Measurements from ENCODE around the gene SNRPE. TPM values are rescaled to one million over a fixed set of nuclear protein-coding genes. Genes with fewer than 3 reads are reported as not detected.
"Not testable (repeated sequence)": the region's sequence is repeated elsewhere in the genome, so short reads cannot be mapped to it uniquely, and the experiment has no call there.

Gene SNRPE
- total RNA-seq, 1 donor from 2014 or later: 250 TPM

DNA sequence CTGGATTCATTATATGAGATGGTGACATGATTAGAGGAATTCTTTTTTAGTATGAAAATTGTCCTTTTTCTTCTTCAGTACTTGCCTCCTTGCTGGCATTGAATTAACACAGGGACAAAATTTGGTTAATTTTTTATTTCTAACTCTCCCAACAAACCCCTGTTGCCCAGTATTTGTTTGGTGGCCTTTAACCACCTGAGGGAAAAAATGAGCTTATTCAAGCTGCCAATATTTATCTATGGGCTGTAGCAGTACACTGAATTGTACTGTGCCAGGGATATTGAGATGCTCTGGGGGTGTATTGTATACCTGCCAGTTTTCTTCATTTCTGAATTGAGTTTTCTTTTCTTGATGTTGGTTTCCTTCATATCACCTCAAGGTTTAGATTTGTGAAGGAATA lies 8.3 kb upstream of the SNRPE start:
- H3K4me3 Mint-ChIP-seq; intact Hi-C loops (cut with micrococcal nuclease); DNase-seq (ENCODE audit: low spot score); H3K4me1 Mint-ChIP-seq (ENCODE audit: low read depth); H3K27me3 Mint-ChIP-seq (ENCODE audit: insufficient read depth); H3K9me3 Mint-ChIP-seq; H3K27ac Mint-ChIP-seq: not testable (repeated sequence)
- H3K36me3 Mint-ChIP-seq (ENCODE audit: low read depth): peaks cover 21% of the 10 kb centered on the region

DNA sequence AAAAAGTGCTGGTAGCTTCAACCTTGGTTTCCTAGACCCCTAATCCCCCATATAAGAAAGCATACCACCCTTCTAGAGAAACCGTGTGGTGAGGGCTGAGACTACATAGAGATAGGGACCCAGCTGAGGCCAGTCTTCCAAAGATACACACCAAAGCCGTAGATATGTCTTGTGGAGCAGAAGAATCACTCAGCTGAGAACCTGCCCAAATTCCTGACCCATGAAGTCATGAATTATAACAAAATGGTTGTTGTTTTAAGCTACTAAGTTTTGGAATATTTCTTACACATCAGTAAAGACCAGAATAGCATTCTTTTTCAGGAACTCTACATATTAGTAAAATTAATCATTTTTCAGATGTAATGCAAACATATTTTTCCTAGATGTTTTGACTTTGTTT lies 3.3 kb upstream of the SNRPE start:
- Mint-ChIP-seq H3K27ac (no peak overlapping the region), H3K4me3 (no peak overlapping the region), H3K27me3 (ENCODE audit: insufficient read depth) (no peaks in the 10 kb centered on the region), H3K9me3 (no peaks in the 10 kb centered on the region), H3K36me3 (ENCODE audit: low read depth) (peaks cover 13% of the 10 kb centered on the region), H3K4me1 (ENCODE audit: low read depth) (peaks cover 15% of the 10 kb centered on the region)
- DNase-seq (ENCODE audit: low spot score): no peak
- intact Hi-C loops (cut with micrococcal nuclease): no loop called here

DNA sequence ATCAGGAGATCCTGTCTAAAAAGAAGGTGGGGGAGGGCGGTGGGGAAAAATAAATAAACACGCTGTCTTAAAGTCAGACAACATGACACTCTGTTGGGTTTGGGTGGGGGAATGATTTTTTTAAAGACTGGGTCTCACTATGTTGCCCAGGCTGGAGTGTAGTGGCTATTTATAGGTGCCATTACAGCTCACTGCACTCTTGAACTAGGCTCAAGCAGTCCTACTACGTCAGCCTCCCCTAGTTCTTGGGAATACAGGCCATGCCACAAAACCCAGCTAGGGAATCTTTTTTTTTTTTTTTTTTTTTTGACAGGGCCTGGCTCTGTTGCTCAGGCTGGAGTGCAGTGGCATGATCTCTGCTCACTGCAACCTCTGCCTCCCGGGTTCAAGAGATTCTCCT lies 2.4 kb upstream of the SNRPE start:
- intact Hi-C loops (cut with micrococcal nuclease): no loop called here
- Mint-ChIP-seq H3K36me3 (ENCODE audit: low read depth) (peaks cover 16% of the 10 kb centered on the region), H3K27me3 (ENCODE audit: insufficient read depth) (no peaks in the 10 kb centered on the region), H3K9me3 (no peaks in the 10 kb centered on the region), H3K4me3 (no peak overlapping the region), H3K4me1 (ENCODE audit: low read depth) (peaks cover 24% of the 10 kb centered on the region), H3K27ac (no peak overlapping the region)
- DNase-seq (ENCODE audit: low spot score): no peak

- Mint-ChIP-seq H3K4me3 (peak overlapping the region; percentile 100), H3K9me3 (no peaks in the 10 kb centered on the region), H3K36me3 (ENCODE audit: low read depth) (peaks cover 21% of the 10 kb centered on the region), H3K4me1 (ENCODE audit: low read depth) (peaks cover 25% of the 10 kb centered on the region), H3K27ac (peak overlapping the region; percentile 98), H3K27me3 (ENCODE audit: insufficient read depth) (no peaks in the 10 kb centered on the region)
- DNase-seq (ENCODE audit: low spot score): no peak
- intact Hi-C loops (cut with micrococcal nuclease): loop anchor here (1.0 to 5.0 kb wide), 10 partner anchors 65 to 656 kb away; partner anchors contain the start of genes LAX1, MDM4, PIK3C2B and PPP1R15B
Observed at GRCh38 chr1:203860396-203861025, 888 bp upstream of the SNRPE start.

DNA sequence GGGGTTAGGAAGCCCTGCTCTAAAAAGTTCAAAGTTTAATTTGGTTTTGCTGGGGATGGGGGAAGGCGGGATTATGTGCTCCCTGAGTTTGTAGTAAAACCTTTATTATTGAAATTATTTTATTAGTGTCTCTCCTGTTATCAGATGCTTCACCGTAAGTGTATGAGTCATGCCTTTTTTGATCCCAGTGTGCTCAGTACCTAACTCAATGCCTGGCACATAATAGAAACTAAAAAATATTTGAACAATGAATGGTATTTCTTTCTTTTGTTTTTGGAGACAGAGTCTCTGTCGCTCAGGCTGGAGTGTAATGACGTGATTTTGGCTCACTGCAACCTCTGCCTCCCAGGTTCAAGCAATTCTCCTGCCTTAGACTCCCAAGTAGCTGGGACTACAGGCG lies 6.4 kb downstream of the SNRPE start:
- DNase-seq (ENCODE audit: low spot score): no peak
- intact Hi-C loops (cut with micrococcal nuclease): no loop called here
- Mint-ChIP-seq H3K4me3 (no peak overlapping the region), H3K9me3 (no peaks in the 10 kb centered on the region), H3K4me1 (ENCODE audit: low read depth) (peaks cover 13% of the 10 kb centered on the region), H3K27me3 (ENCODE audit: insufficient read depth) (no peaks in the 10 kb centered on the region), H3K36me3 (ENCODE audit: low read depth) (peaks cover 49% of the 10 kb centered on the region), H3K27ac (no peak overlapping the region)

- H3K9me3 Mint-ChIP-seq: no peaks in the 10 kb centered on the region
- no peak overlapping the region for H3K27ac Mint-ChIP-seq
- no peaks in the 10 kb centered on the region for H3K4me1 Mint-ChIP-seq (ENCODE audit: low read depth)
- no peaks in the 10 kb centered on the region for H3K27me3 Mint-ChIP-seq (ENCODE audit: insufficient read depth)
- no peak for DNase-seq (ENCODE audit: low spot score)
- H3K36me3 Mint-ChIP-seq (ENCODE audit: low read depth): peaks cover 51% of the 10 kb centered on the region
- intact Hi-C loops (cut with micrococcal nuclease): no loop called here
- H3K4me3 Mint-ChIP-seq: no peak overlapping the region
Observed at GRCh38 chr1:203870245-203870644, 8.8 kb downstream of the SNRPE start.

GRCh38 chr1:203871114-203871880 lies 9.9 kb downstream of the SNRPE start:
- H3K27ac Mint-ChIP-seq: no peak overlapping the region
- H3K36me3 Mint-ChIP-seq (ENCODE audit: low read depth): peaks cover 52% of the 10 kb centered on the region
- H3K4me1 Mint-ChIP-seq (ENCODE audit: low read depth): no peaks in the 10 kb centered on the region
- intact Hi-C loops (cut with micrococcal nuclease): no loop called here
- H3K27me3 Mint-ChIP-seq (ENCODE audit: insufficient read depth): no peaks in the 10 kb centered on the region
- no peak for DNase-seq (ENCODE audit: low spot score)
- H3K4me3 Mint-ChIP-seq: no peak overlapping the region
- no peaks in the 10 kb centered on the region for H3K9me3 Mint-ChIP-seq

DNA sequence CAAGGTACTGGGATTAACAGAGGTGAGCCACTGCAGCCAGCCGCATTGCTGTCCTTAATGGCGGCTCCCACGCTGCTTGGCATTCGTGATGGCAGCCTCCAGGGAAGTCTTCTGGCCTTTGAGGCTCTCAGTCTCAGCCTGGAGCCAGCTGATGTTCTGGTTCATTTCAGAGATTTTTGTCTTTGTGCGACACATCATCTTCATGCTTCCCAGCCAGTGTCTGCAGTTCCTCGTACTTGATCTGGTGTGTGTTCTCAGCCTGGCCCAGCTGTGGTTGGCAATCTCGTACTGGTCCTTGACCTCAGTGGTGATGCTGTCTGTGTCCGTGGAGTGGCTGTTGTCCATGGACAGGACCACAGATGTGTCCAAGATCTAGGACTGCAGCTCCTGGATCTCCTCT lies 11.7 kb downstream of the SNRPE start:
- no peaks in the 10 kb centered on the region for H3K9me3 Mint-ChIP-seq
- peaks cover 43% of the 10 kb centered on the region for H3K36me3 Mint-ChIP-seq (ENCODE audit: low read depth)
- H3K4me3 Mint-ChIP-seq: no peak overlapping the region
- H3K27ac Mint-ChIP-seq: no peak overlapping the region
- no peak for DNase-seq (ENCODE audit: low spot score)
- intact Hi-C loops (cut with micrococcal nuclease): no loop called here
- H3K4me1 Mint-ChIP-seq (ENCODE audit: low read depth): no peaks in the 10 kb centered on the region
- no peaks in the 10 kb centered on the region for H3K27me3 Mint-ChIP-seq (ENCODE audit: insufficient read depth)

DNA sequence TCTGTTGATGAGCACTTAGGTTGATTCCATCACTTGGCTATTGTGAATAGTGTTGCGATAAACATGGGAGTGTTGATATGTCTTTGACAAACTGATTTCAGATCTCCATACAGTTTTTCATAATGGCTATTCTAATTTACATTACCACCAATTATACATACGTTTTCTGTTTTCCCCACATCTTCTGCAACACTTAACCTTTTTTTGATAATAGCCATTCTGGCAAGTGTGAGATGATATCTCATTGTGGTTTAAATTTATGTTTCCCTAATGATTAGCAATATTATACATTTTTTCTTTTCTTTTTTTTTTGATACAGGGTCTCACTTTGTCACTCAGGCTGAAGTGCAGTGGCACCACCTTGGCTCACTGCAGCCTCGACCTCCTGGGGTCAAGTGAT lies 17.0 kb downstream of the SNRPE start:
- Mint-ChIP-seq H3K4me1 (ENCODE audit: low read depth) (no peaks in the 10 kb centered on the region), H3K4me3 (no peak overlapping the region), H3K27me3 (ENCODE audit: insufficient read depth) (no peaks in the 10 kb centered on the region), H3K27ac (no peak overlapping the region), H3K9me3 (no peaks in the 10 kb centered on the region), H3K36me3 (ENCODE audit: low read depth) (peaks cover 30% of the 10 kb centered on the region)
- no peak for DNase-seq (ENCODE audit: low spot score)
- intact Hi-C loops (cut with micrococcal nuclease): no loop called here

DNA sequence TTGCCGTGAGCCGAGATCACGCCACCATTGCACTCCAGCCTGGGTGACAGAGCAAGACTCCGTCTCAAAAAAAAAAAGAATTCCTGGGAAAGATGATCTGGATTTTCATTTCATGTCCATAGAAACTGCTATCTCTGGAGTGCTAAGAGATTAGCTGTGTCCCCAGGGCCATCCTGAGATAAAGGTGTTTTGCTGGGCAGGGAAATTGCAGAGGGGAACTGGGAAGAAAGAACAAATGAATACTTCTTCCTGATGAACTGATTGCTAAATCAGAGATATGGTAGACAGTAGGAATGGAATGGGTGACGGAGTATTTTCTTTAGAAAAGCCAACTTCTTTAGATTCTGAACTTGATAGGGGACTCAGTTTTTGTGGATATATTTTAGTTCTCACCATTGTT lies 19.2 kb downstream of the SNRPE start:
- Mint-ChIP-seq H3K9me3 (no peaks in the 10 kb centered on the region), H3K27me3 (ENCODE audit: insufficient read depth) (no peaks in the 10 kb centered on the region), H3K4me3 (no peak overlapping the region), H3K27ac (no peak overlapping the region), H3K36me3 (ENCODE audit: low read depth) (peaks cover 21% of the 10 kb centered on the region), H3K4me1 (ENCODE audit: low read depth) (no peaks in the 10 kb centered on the region)
- intact Hi-C loops (cut with micrococcal nuclease): no loop called here
- DNase-seq (ENCODE audit: low spot score): no peak

GRCh38 chr1:203888807-203889251 lies 27.4 kb downstream of the SNRPE start:
- no peak overlapping the region for H3K27ac Mint-ChIP-seq
- peaks cover 2% of the 10 kb centered on the region for H3K27me3 Mint-ChIP-seq (ENCODE audit: insufficient read depth)
- intact Hi-C loops (cut with micrococcal nuclease): no loop called here
- H3K4me3 Mint-ChIP-seq: no peak overlapping the region
- peaks cover 12% of the 10 kb centered on the region for H3K9me3 Mint-ChIP-seq
- DNase-seq (ENCODE audit: low spot score): no peak
- no peaks in the 10 kb centered on the region for H3K36me3 Mint-ChIP-seq (ENCODE audit: low read depth)
- H3K4me1 Mint-ChIP-seq (ENCODE audit: low read depth): no peaks in the 10 kb centered on the region

DNA sequence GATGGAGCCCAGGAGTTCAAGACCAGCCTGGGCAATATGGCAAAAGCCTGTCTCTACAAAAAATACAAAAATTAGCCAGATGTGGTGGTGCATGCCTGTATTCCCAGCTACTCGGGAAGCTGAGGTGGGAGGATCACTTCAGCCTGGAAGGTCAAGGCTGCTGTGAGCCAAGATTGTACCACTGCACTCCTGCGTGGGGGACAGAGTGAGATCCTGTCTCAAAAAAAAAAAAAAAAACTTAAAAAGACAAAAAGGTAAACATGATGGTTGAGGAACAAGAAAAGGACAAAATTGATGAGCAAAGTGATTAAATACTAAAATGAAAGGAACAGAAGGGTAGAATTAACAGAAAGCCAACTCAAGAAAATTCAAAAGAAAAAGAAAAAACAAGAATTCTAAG lies 30.6 kb downstream of the SNRPE start:
- Mint-ChIP-seq H3K27ac (no peak overlapping the region), H3K9me3 (peaks cover 26% of the 10 kb centered on the region), H3K27me3 (ENCODE audit: insufficient read depth) (peaks cover 2% of the 10 kb centered on the region), H3K4me1 (ENCODE audit: low read depth) (no peaks in the 10 kb centered on the region), H3K4me3 (no peak overlapping the region), H3K36me3 (ENCODE audit: low read depth) (no peaks in the 10 kb centered on the region)
- DNase-seq (ENCODE audit: low spot score): no peak
- intact Hi-C loops (cut with micrococcal nuclease): no loop called here

GRCh38 chr1:203898458-203899352 lies 37.3 kb downstream of the SNRPE start:
- Mint-ChIP-seq H3K9me3 (peaks cover 15% of the 10 kb centered on the region), H3K27me3 (ENCODE audit: insufficient read depth) (peaks cover under 1% of the 10 kb centered on the region), H3K4me3 (no peak overlapping the region), H3K36me3 (ENCODE audit: low read depth) (no peaks in the 10 kb centered on the region), H3K4me1 (ENCODE audit: low read depth) (no peaks in the 10 kb centered on the region), H3K27ac (no peak overlapping the region)
- intact Hi-C loops (cut with micrococcal nuclease): no loop called here
- no peak for DNase-seq (ENCODE audit: low spot score)

Measured in activated T-helper 1 cell treated with anti-CD3 and anti-CD28 coated beads, Interleukin-12 subunit alpha, Interleukin-12 subunit beta, Interleukin-2, Interleukin-4 antibody, amounts not matched to agents 30 ng/mL and 10 ng/mL and 1 ng/mL, durations not matched to agents 14 hours and 24 hours and 36 hours (primary cell).